NCI-H1417 (cell line): ENCODE data around the gene WNK2.

Source experiments
- DNase-seq, 3 experiments: peaks; one replicate each; lab custom pipeline; 2025; lab: John Stamatoyannopoulos, UW

WNK2 gene

DNA sequence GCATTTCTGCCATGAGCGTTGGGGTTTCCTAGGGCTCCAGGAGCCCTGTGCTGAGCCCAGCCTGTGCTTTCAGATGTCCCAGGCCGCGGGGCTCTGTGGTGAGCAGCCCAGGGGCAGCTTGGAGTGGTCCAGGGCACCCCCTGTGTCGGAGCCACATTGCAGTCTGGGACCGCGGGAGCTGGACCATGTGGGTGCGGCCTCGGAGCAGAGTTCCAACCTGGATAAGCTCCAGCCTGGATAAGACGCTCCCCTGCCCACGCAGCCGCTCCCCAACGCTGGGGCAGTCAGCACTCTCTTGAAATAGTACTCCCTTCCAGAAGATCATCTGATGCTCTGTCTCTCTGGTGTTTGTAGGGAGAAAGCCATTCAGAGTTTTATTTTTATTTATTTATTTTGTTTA lies 111.1 kb downstream of the WNK2 start:
- DNase-seq, result no peak

DNA sequence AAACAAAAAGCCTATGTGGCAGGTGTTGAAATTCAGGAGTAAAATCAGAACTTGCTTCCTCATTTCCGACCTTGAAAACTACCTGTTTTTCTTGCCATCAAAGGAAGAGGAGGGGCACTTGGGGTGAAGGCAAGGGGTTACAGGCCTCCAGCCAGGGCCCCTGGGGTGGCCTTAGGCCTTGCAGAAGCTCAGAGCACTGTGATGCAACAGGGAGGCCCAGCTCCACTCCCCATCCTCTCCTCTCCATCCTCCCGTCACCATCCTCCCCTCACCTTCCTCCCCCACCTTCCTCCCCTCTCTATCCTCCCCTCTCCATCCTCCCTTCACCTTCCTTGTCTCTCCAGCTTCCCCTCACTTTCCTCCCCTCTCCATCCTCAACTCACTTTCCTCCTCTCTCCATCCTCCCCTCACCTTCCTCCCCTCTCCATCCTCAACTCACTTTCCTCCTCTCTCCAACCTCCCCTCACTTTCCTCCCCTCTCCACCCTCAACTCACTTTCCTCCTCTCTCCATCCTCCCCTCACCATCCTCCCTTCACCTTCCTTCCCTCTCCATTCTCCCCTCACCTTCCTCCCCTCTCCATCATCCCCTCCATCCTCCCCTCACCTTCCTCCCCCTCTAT lies 111.6 kb downstream of the WNK2 start:
- DNase-seq, result no peak

DNA sequence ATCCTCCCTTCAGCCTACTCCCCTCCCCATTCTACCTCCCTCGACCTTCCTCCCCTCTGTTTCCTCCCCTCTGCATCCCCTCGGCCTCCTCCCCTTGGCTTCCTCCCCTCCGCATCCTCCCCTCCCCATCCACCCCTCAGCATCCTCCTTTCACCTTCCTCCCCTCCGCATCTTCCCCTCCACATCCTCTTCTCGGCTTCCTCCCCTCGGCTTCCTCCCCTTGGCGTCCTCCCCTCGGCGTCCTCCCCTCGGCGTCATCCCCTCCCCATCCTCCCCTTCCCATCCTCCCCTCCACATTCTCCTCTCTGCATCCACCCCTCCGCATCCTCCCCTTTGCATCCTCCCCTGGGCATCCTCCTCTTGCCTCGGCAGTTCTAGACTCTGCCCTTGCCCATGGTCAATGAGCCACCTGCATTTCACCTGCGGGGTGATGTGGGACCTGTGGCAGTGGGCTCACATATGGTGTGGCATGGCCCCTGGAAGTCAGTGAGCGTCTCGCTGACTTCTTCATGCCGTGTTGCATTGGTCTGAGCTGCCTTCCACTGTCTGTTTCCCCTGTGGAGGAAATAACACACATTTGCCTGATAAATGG lies 113.0 kb downstream of the WNK2 start:
- no peak for DNase-seq

DNA sequence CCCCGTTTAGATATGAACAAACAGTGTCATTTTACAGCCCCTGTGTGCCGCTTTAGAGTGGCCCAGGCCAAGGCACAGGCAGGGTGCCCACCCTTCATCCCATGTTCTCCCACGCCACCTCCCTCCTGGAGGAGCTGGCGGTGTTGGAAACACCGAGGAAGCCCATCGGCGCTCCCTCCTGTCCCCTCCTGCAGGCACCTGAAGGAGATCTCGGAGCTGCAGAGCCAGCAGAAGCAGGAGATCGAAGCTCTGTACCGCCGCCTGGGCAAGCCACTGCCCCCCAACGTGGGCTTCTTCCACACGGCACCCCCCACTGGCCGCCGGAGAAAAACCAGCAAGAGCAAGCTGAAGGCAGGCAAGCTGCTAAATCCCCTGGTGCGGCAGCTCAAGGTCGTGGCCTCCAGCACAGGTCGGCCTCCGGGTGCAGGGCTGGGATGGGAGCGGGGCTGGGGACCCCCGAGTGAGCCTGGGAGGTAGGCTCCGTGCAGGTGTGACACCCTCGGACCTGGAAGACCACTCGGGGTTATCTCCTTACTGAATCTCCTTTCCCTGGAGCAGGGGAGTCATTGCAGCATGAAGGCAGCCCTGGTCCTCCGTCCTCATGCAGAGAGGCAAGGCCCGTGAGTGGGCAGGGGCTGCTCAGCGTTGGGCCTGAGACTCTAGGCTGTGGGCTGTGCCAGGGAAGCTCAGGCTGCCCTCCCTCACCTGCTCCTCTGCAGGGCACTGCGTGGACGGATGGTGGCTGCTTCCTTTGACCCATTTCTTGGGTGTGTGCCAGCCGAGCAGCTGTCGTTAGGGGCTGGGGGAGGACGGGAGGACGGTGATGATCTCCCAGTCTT lies 113.9 kb downstream of the WNK2 start:
- DNase-seq, result peak in 2 of 3 experiments; percentile 19 to 61

DNA sequence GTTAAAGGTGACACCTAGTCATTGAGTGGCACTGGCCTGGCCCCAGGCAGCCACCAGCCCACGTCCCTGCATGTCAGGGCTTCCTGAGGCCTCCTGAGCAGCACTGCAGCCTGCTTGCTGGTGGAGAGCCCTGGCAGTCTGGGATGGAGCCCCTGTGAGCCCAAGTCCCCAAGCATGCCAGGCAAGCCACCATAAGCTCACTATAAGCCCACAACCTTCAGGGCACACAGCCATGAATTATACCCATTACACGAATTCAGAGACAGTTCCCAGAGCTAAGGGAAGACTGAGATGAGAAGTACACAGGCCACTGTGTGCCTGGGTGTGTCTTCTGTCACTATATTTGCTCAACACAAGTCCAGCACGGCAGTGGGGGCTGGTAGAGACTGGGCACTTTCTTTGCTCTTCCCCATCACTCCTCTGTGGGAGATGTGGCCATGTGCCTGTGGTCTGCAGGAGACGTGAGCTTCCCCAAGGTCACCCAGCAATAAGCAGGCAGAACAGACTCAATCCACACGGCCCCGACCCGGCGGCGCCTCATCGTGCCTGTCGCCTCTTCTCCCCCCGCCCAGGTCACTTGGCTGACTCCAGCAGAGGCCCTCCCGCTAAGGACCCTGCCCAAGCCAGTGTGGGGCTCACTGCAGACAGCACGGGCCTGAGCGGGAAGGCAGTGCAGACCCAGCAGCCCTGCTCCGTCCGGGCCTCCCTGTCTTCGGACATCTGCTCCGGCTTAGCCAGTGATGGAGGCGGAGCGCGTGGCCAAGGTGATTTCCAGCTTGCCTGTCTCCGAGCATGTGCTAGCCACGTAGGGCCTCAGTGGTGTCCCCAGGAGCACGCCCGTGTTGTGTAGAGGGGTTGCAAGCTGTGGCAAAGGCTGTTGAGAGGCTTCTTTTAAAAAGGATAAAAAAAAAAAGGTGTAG lies 114.8 kb downstream of the WNK2 start:
- no peak for DNase-seq

DNA sequence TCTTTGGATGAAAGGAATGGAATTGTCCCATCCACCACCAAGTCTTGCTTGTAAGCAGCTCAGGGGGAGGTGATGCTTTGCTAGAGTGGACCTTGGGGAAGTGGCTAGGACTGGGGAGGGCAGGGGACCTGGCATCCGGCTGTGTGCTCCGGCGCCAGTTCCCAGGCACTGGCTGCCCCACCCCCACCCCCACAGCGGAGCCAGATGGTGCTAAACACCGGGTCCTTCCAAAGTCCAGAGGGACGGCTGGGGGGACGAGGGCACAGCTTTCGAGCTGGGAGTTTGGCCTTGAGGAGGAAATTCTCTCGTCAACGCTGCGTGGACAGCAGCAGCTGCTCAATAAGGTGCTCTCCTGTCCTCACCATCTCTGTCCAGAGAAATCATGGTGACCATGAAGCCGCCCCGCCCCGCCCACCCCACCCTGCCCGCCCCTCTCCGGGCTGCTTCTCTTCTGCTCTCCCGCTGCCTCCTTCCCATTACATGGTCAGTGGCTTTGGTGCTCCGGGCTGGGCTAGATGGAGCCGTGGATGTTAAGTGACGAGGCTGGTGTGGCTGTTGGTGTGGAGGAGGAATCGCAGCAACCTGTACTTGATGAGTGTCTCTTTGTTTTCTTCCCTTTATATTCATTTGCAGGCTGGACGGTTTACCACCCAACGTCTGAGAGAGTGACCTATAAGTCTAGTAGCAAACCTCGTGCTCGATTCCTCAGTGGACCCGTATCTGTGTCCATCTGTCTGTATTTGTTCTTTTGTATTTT lies 115.7 kb downstream of the WNK2 start:
- no peak for DNase-seq

DNA sequence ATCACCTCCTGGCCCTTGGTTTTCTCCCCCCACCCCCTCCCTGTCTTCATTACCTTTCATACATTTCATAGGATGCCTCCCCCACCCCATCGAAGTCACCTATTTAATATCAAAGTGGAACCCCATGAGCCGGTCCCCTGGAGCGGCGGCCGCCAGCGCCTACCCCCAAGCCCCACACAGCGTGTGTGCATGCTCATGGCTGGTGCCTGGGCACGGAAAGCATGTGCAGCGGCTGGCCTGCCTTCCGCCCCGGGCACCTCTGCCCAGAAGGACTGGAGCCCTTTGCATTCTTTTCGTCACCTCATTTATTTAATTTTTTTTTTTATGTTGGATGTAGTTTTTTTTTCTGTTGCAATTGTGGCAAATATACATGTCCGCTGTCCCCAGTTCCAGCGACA lies 116.2 kb downstream of the WNK2 start:
- DNase-seq, result no peak

DNA sequence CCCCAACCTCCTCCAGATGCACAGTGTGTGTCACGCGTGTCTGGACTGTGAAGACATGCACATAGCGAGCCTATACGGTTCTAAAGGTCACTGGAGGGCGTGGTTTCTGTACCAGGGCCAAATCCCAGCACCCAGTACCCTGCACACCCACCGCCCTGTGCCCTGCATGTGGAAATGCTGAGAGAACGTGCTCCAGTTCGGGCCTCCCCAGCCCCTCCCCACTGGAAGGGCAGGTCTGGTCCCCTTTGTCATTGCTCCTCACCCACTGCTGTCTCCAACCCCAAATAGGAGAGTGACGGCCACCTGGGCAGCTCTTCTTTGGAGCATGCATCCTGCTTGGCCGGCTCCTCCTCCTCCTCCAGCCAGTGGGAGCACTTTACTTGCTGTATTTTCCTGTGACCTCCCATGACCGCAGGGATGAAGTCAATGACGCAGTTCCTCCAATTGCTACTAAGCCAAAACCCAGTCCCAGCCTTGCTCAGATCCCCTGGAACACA lies 116.7 kb downstream of the WNK2 start:
- no peak for DNase-seq

DNA sequence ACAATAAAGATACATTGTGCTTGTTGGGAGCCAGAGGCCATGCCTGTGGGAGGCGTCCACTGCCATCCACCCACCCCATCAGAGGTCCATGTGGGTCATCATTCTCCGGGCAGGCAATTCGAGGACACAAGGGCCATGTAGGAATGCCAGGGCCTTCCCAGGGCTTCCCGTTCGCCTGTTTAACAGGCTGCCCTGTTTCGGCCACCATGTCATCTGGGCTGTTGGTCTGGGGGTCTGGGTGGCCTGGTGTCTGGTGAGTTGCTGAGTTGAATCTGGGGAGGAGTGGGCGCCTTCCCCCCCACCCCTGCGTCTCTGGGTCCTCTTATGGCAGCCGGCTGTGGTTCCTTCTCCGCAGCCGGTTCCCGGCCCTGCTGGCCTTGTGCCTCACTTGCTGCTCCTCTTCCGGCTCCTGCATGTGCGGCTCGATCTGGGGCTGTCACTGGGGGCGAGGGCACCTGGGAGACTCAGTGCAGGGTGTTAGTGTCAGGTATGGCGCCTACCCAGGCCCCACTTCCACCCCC lies 117.4 kb downstream of the WNK2 start:
- no peak for DNase-seq

DNA sequence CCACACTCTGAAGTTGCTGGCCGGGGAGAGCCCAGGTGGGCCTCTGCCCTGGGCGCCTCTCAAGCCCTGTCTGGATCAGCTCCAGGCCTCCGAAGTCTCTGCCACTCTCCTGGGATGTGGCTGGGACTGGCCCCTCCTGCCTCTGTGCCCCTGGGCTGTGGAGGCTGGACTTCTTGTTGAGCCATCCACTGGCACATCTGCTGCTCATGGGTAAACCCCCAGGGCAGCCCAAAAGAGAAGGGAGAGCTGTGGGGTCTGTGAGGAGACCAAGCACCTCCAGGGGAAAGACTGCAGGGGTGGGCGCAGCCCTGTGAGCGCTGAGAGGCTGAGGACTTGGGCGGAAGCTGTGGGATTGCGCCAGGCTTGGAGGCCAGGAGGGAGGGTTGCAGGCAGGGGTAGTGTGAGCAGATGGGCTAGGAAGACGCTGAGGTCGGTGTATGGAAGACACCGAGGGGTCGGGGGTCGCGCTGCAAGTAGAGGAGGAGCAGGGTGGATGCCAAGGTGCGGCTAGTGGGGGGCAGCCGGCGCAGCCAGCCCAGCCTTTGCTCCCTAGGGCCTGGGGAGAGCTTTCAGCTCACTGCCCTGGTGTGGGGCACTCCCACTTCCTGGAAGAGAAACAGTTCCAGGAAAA lies 118.1 kb downstream of the WNK2 start:
- DNase-seq, result no peak

DNA sequence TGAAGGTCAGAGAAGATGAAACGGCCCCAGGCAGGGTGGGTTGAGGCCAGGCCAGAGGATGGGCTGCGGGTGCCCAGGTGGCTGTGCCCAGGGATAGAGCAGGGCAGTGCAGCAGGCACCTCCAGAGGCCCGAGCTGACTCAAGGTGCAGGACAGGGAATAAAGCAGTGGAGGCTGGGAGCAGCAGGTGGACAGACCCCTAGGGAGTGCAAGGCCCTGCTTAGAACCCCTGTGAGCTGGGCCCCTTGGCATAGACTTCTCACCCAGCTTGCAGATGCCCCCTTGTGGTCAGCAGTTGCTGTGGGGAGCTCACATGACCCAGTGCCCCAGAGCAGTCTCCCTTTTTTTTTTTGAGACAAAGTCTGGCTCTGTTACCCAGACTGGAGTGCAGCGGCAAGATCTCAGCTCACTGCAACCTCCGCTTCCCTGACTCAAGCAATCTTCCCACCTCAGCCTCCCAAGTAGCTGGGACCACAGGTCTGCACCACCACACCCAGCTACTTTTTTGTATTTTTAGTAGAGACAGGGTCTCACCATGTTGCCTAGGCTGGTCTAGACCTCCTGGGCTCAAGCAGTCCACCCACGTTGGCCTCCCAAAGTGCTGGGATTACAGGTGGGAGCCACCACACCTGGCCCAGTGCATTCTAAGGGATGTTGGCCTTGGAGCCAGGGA lies 118.8 kb downstream of the WNK2 start:
- DNase-seq, result peak; percentile 5 to 78 (median 51)

DNA sequence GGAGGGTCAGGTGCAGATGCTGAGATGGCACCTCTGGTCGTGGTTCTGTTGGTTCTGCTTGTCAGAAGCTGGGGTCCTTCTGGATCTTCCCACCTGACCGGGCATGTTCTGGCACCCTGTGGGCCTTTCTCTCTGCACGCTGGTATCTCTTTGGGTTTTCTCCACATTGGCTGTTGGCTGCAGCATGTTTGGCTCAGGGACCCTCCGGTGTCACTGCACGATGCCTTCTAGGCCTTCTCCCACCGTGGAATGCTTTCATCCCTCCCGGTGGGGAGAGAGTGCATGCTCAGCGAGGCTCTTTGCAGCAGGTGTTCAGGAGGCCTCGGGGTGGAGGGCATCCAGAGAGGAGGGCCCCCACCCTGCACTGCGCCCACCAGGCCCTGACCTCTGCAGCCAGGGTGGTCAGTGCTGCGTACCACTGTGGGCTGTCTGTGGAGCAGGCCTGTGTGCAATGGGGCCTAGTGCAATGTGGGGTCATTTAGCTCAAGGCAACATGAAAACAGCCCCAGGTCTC lies 119.4 kb downstream of the WNK2 start:
- no peak for DNase-seq

DNA sequence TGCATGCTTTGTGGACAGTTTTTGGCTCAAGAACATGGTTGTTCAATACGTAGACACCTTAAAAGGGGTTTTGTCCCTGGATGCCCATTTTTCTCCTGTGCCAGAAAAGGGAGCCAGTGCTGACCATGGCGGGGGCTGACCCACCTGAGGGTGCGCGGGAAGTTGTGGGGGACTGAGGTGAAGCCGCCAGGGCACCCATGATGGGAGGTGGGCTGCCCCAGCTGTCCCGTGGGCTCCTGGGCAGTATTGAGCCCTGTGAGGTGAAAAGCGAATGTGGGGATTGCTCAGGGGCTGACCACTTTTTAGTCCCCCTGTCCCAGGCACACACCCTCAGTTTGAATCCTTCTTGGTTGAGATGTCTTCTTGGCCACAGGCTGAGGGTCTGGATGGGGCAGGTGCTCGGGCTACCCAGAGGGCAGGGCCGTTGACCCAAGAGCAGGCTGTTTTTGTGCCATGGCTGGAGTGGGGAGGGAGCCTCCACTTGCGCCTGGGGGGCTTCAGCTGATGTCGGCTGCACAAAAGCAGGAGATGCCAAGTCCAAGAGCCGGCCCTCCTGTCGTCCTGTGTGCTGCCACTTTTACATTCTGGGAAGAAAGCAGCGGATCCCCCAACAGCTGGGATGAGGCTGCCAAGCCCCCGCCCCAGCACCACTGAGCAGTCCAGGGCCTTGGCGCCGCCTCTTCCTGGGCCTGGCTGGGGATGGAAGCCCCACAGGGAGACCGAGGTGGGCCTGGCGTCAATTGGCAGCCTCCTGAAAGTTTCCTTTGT lies 120.1 kb downstream of the WNK2 start:
- no peak for DNase-seq

DNA sequence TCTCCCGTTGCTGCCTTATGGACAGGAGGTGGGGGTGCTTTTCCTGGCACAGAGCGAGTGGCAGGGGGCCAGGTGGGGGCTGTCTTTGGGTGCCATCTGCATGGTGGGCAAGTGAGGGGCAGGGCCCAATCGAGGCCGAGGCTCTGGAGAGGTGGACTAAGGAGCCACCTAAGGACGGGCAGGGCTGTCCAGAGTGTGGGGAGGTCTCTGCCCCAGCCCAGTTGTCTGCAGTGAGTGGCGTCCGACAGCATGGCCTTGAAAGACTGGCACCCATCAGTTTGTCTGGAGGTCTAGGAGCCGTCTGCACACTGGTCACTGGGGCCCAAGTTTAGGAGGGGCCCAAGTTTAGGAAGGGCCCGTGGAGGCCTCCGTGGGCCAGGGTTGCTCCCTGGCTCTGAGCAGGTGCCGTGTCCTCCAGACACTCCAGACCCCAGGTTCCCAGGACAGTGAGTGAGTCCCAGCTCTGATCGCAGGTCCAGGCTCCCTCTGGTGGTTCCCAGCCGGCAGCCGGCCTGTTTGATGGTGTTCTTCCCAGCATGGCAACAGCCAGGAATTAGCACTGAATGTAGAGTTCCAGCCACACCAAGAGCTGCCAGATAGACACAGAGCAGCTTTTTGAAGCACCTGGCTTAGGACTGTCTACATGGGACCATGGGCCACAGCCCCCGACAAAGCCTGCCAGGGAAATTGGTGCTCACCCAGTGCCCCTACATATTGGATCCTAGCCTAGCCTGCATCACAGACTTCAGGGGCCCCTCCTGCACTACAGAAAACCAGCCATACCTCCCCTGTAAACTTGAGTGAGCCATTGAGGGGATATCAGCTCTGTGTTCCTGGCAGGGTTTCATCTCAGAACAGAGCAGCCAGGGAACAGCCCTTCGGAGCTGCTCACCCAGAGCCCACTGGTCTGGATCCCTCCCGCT lies 120.9 kb downstream of the WNK2 start:
- DNase-seq, result peak in 2 of 3 experiments; percentile 12 to 41

DNA sequence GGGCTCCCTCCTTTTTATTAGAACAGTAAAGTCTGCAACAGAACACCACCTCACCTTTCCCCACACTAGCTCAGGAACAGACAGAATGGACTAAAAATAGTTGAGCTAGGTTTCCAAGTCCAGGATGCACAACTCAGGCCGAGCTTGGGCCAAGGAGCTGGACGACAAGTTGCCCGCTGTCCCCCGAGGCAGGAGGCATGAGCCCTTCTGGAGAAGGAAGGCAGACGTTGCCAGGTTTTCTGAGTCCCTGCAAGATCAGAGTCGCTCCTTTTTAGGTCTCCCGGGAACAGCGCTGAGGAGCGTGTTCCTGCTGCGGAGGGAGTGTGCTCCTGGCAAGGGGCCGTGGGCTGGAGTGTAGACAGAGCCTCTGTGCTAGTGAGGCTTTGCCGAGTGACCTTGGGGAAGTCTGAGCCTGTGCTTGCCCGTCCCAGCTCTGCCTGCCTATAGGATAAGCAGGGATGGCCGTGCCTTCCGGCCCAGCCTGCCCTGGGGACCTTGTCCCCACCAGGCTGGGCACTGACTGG lies 121.6 kb downstream of the WNK2 start:
- no peak for DNase-seq

DNA sequence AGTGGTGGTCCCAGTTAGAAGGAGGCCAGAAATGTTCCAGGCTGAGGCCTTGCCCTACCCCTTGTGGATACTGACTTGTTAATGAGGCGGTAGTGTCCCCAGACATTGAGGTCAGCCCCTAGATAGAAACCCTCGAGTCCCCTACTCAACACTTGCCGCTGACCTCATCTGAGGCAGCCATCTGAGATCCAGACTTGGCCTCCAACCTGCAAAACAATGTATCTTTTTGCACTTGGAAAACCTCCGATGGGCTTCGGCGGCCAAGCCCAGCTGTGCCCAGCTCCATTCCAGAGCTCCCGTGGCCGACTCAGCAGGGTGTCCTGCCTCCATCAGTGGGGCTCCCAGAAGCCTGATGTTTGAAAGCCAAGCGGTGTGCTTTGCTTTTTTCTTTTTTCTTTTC lies 122.1 kb downstream of the WNK2 start:
- no peak for DNase-seq

DNA sequence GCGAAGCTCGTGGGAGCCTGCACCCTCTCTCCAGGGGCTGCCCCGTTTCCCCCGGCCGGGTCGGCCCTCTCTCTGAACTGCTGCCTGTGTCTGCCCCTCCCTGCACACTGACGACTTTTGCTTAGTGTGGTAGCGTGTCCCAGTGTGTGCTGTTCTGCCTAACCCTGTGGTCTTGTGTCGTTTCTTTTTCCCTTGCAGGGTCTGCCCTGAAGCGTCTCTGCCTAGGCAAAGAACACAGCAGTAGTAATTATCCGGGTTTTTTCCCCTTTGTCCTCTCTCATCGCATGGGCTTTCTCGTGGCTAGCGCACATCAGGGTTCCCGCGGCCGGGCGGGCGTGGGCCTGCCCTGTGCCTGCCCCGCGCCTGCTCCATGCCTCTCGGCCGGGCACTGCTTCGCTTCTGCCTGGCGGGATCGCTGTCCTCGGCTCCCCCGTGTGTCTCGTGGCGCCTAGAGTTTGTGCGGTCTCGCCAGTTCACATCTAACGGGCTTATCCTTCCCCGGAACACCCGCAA lies 122.7 kb downstream of the WNK2 start:
- DNase-seq, result no peak
